Measurements from ENCODE around the gene PPM1J. TPM values are rescaled to one million over a fixed set of nuclear protein-coding genes. Genes with fewer than 3 reads are reported as not detected.

Gene PPM1J
- total and polyA plus RNA-seq, 9 of the 15 experiments (the other 6 are each of a cell fraction or from before 2014, with no cell fraction given) = 0.25 to 10.5 (median 4.2) TPM

- TF ChIP-seq ZBTB9 (CRISPR knock-in tag; IDR thresholded peaks at IDR 0.05) (peak; percentile 64; the same call in 1 of the 2 replicates), IFI16 (CRISPR knock-in tag; IDR thresholded peaks at IDR 0.05) (no peak), ZBTB17 (CRISPR knock-in tag; IDR thresholded peaks at IDR 0.05) (peak; percentile 21), NCOR1 (IDR thresholded peaks at IDR 0.05) (peak; percentile 95), POLR2H (tag; IDR thresholded peaks at IDR 0.05; ENCODE audit: low read depth) (peak; percentile 59; the same call in 1 of the 2 replicates), HDAC6 (IDR thresholded peaks at IDR 0.05; ENCODE audit: low read depth, low read length) (no peak), MCM5 (IDR thresholded peaks at IDR 0.05; ENCODE audit: low read depth) (no peak), ZNF398 (CRISPR knock-in tag; IDR thresholded peaks at IDR 0.05) (no peak), ZKSCAN3 (CRISPR knock-in tag; IDR thresholded peaks at IDR 0.05) (no peak), RCOR1 (IDR thresholded peaks at IDR 0.05; ENCODE audit: borderline replicate concordance in 1 of 2, low read depth in 2 of 2, low read length in 2 of 2) (peak in 1 of 2 experiments; percentile 66; a peak in 2 of 4 replicates), ZBTB34 (CRISPR knock-in tag; IDR thresholded peaks at IDR 0.05) (no peak), PTTG1 (tag; IDR thresholded peaks at IDR 0.05; ENCODE audit: low read depth) (no peak), ZNF263 (CRISPR knock-in tag; IDR thresholded peaks at IDR 0.05; ENCODE audit: borderline replicate concordance) (no peak; the same call in 1 of the 2 replicates), L3MBTL2 (IDR thresholded peaks at IDR 0.05) (peak; percentile 69), RREB1 (CRISPR knock-in tag; IDR thresholded peaks at IDR 0.05) (no peak), ZKSCAN1 (IDR thresholded peaks at IDR 0.05; ENCODE audit: low read depth, low read length) (peak; percentile 6; the same call in 1 of the 2 replicates), ZBED1 (IDR thresholded peaks at IDR 0.05) (peak; percentile 87)
Measured at GRCh38 chr1:112700290-112701226, 14.6 kb downstream of the PPM1J start (continued).
